Cerebellar nuclear complex (tissue), 1 donor: ENCODE results near the gene MBTPS1.

ENCODE experiments used
- DNase-seq, 2 experiments: peaks; one replicate each; lab custom pipeline; 2025; lab: John Stamatoyannopoulos, UW

MBTPS1 gene

GRCh38 chr16:84116720-84117493 lies at the start of gene MBTPS1:
Gene MBTPS1 (minus strand): TSS chr16:84116942. CDS start chr16:84101783, 15,159 bp downstream.
- peak; percentile 62 to 87 for DNase-seq

- no peak for DNase-seq
These were observed 49.0 kb upstream of the MBTPS1 start for GRCh38 chr16:84165746-84166145.

DNA sequence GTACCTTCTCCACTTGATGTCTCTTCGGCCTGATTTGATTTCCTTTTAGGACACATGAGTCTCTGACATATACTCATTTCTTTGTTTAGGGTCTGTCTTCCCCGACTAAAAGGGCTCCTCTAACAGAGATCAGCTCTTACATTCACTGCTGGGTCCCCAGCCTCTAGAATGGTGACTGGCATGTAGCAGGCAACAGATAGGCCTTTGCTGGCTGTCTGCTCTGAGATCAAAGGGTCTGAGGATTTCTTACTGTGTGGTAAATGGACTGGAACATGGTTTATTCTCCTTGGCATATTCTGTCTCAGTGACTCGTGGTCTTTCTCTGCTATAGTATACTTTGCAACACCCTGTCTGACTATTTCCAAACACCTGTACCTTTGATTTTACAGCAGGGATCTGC lies 45.1 kb upstream of the MBTPS1 start:
- no peak for DNase-seq

- DNase-seq = no peak
These were observed 44.3 kb upstream of the MBTPS1 start for GRCh38 chr16:84161037-84161436.

DNA sequence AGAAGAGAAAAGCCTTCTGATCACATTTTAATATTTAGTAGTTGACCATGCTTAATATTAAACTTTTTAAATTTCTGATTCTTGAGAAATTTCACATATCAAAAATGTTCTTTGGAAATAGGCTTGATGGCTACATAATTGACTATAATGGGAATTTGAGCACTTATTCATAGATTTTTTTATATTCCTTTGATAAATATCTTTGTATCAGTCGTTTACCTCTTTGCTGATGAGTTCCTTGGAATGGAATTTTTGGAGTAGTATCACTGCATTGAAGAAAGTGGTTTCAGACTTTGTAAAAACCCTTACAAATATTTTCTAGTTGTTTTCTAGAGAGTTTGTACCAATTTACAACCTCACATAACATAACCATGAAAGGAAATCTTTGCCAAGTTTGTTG lies 43.1 kb upstream of the MBTPS1 start:
- DNase-seq = no peak

GRCh38 chr16:84159007-84159406 lies 42.3 kb upstream of the MBTPS1 start:
- DNase-seq = no peak

DNA sequence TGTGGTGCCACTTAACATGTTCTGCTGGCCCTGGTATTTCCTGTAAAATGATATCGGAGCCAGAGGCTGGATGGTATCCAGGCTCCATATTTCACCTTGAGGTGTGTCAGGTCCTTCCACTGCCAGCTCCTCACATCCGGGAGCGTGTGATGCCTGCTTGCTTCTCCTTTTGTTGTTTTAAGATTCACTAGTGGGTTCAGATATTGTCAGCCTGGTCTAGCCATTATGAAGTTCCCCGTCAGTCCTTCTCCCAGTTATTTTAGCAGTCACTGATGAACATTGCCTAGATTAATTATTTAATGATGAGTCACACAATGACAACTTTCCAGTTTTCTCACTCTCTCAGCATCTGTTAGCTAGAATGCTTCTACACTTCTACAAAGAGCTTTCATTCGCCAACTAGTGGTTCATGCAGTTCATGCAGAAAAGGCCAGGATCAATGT lies 39.6 kb upstream of the MBTPS1 start:
- no peak for DNase-seq

- no peak for DNase-seq
These were observed 39.0 kb upstream of the MBTPS1 start for GRCh38 chr16:84155771-84156170.

DNA sequence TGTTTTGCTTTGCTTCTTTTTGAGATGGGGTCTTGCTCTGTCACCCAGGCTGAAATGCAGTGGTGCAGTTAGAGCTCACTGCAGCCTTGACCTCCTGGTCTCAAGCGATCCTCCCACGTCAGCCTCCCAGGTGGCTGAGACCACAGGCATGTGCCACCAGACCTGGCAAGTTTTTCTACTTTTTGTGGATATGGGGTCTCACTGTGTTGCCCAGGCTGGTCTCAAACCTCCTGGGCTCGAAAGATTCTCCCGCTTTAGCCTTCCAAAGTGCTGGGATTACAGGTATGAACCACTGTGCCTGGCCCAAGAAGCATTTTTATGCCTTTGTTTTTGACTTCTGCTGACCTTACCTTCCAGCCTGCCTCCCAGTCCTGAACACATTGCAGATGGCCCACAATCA lies 38.5 kb upstream of the MBTPS1 start:
- no peak for DNase-seq

GRCh38 chr16:84153660-84154214 lies 37.0 kb upstream of the MBTPS1 start:
- DNase-seq = no peak

DNA sequence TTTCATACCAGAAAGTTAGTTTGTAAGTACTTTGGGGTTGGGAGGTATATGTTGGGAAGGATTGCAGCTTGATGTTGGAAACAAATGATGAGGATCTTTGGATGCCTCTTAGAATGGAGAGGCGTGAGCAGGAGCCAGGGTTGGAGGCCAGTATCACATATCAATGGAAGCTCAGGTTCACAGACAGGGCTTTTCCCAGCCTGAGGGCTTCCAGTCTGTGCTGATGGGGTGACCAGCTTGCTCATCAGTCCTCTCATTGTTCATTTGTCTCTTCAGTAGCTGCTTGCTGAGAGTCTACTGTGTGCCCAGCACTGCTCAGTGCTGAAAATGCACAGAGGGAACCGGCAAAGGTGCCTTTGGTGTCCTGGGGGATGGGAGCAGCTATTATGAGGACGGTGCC lies 34.2 kb upstream of the MBTPS1 start:
- no peak for DNase-seq

GRCh38 chr16:84144859-84145639 lies 28.3 kb upstream of the MBTPS1 start, which contains the start of the genes DNAAF1 and HSDL1:
Gene DNAAF1 (plus strand): TSS chr16:84145308. CDS start chr16:84145441, 133 bp downstream.
Gene HSDL1 (minus strand): TSS chr16:84145177. CDS start chr16:84131321, 13,856 bp downstream.
- DNase-seq = peak in 1 of 2 experiments; percentile 28

- DNase-seq = no peak
These were observed 27.6 kb upstream of the MBTPS1 start for GRCh38 chr16:84144209-84144858.

DNA sequence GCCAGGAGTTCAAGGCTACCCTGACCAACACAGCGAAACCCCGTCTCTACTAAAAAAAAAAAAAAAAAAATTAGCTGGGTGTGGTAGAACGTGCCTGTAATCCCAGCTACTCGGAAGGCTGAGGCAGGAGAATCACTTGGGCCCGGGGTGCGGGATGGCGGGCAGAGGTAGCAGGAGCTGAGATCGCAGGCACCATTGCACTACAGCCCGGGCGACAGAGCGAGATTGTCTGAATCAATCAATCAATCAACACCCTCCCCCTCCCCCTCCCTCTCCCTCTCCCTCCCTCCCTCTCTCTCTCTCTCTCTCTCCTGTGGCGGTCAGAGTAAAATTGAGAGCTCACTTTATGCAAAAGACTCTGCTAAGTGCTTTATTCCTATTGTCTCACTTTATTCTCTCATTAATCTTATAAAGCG lies 27.1 kb upstream of the MBTPS1 start:
- DNase-seq = no peak

DNA sequence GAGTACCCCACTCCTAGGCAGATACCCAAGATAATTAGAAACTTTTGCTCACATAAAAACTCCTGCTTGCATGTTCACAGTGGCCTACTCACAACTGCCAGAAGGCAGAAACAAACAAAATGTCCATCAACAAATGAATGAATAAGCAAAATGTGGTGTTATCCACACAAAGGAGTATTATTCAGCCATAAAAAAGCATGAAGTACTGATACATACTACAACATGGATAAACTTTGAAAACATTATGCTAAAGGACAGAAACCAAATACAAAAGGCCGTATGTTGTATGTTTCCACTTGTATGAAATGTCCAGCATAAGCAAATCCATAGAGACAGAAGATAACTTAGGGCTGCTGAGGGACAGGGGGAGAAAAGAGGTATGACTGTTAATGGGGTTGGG lies 26.3 kb upstream of the MBTPS1 start:
- DNase-seq = no peak

GRCh38 chr16:84141143-84141670 lies 24.5 kb upstream of the MBTPS1 start:
- no peak for DNase-seq

DNA sequence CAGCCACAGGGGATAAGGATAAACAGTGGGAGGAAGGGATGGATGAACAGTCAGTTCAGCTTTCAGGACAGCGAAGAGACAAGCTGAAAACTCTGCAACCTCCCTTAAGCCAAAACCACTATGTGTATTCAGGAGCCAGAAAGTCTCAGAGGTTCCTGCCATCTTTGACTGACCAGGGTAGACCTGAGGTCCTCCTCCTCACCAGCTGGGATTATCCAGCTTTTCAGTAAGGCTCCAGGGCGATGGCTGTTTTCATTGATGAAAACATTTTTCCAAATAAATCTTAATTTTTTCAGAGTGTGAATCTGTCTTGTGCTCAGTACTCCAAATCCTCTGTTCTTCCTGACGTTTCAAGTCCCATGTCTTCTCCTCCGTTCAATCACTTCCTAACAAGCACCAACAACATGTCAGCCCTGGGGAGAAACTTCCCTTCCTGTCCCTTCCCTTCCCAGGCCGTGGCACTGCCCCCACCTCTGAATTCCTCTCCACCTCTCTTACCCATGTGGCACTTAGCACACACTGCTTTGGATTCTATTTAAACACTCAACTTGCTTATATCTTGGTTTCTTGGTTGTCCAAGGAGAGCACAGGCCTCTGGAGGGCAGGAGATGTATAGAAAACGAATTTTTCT lies 23.0 kb upstream of the MBTPS1 start:
- no peak for DNase-seq

DNA sequence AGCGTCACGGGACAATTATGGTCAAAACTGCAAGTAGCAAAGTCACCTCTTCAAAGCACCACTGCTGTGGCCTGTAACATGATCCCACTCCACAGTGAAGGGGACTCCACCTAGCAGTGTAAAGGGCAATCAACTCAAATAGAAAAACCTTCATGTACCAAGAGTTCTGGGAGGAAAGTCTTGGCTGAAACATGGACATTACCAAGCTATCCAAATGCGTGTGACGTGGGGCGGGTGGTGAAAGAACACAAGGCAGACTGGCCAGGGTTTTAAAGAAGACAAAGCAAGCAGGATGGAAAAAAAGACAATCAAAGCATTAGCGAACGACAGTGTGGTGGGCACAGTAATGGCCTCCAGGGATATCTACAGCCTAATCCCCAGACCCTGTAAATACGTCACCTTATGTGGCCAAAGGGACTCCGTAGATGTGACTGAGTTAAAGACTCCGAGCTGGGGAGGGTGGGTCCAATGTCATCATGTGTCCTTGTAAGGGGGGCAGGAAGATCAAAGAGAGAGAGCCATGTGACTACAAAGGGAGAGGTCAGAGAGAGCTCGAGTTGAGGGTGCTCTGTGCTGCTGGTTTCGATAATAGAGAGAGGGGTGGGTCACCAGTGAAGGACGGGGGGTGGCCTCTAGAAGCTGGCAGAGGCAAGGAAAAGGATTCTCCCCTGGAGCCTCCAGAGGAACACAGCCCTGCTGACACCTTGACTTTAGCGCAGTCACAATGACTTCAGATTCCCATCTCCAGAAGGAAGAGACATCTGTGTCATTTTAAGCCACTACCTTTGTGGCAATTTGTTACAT lies 22.3 kb upstream of the MBTPS1 start:
- no peak for DNase-seq

- no peak for DNase-seq
These were observed 21.7 kb upstream of the MBTPS1 start for GRCh38 chr16:84138500-84138823.

DNA sequence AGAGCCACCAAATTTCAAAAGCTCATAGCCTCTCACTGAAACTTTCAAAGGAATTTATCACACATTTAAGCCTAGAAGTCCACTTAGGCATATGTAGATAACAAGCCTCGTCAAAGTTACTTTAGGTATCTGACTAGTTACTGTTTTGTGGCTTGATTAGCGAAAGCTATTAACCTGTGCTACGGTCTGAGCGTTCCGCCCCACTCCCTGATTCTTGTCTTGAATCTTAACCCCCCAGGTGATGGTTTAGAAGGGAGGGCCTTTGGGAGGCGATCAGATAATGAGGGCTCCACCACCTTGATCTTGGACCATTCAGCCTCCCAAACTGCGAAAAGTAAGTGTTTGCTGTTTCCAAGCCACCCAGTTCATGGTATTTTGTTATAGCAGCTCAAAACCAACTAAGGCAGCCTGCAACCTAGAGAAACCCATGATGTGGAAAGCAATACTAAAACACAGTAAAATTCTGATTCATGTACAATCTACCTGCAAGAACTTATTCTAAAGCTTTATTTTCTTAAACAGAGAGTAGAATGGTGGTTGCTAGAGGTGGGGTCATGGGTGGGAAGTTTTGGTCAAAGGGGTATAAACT lies 21.1 kb upstream of the MBTPS1 start:
- DNase-seq = no peak
